Right lobe of liver (tissue), 4 donors: ENCODE measurements around the gene PRPF6.

Source experiments
- CTCF ChIP-seq, 4 donors: fragments of 200-600 bp in 3 of 4; fragments of 450-650 bp in 1 of 4; IDR thresholded peaks; one replicate each; pipeline versions ENCODE4 v1.5.1 to v1.8.0; 2016 to 2022; ENCODE audit warnings: antibody characterized with exemption in 4 of 4, mild to moderate bottlenecking in 2 of 4
- POLR2A ChIP-seq: fragments of 450-650 bp; IDR thresholded peaks from one replicate; pipeline ENCODE4 v1.6.1; 2017; ENCODE audit warnings: antibody characterized with exemption, mild to moderate bottlenecking
- donor health status: DM: no; HTN: no; CAD: no.
- donor health status: DM: no; HTN: no; CAD: no.
- donor health status: DM: no; HTN: yes; CAD: no.

GRCh38 chr20:63961664-63962425 lies 19.1 kb upstream of the PRPF6 start:
- TF ChIP-seq CTCF (IDR thresholded peaks at IDR 0.05) (no peak), POLR2A (no peak)
